Kidney tubule cell (primary cell): ENCODE results near the gene MYL5.
A peak's percentile ranks its signal among the peaks of the same experiment; 100 is the strongest.
"Not testable (repeated sequence)": the region's sequence is repeated elsewhere in the genome, so short reads cannot be mapped to it uniquely, and the experiment has no call there.

ENCODE experiments used
- DNase-seq: peaks from one replicate; pipeline ENCODE4 v3.0.0-alpha.2; 2018; ENCODE audit warnings: low spot score

Gene MYL5

DNA sequence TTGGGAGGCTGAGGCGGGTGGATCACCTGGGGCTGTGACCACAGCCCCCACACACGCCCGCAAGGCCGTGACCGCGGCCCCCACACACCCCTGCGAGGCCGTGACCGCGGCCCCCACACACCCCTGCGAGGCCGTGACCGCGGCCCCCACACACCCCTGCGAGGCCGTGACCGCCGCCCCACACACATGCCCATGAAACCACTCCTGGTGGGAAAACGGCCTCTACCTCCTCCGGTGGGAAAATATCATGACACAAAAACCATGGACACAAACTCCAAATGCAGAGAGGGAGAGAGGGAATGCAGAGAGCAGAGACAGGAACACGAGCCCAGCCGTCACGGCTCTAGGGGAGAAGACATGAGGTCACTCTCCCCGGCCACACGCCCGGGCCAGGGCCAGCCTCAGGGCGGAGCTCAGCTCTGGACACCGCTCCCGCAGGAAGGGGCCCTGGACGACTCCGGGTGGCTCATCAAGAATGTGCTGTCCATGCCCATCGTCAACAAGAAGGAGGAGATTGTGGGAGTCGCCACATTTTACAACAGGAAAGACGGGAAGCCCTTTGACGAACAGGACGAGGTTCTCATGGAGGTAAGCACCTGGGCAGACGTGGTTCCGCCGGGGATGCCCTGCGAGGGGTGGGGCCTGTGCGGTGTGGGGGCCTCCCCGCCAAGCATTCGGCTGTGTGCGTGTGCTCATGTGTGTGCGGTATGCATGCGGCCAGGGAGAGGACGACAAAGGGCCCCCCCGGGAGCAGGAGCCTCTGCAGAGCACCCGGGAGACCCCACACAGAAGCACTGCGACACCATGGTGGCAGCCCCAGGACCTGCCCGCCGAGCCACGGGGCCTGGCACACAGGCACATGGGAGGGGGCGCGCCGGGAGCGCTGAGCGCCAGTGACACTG is 17.7 kb upstream of the MYL5 start:
- DNase-seq = peak; percentile 57

DNA sequence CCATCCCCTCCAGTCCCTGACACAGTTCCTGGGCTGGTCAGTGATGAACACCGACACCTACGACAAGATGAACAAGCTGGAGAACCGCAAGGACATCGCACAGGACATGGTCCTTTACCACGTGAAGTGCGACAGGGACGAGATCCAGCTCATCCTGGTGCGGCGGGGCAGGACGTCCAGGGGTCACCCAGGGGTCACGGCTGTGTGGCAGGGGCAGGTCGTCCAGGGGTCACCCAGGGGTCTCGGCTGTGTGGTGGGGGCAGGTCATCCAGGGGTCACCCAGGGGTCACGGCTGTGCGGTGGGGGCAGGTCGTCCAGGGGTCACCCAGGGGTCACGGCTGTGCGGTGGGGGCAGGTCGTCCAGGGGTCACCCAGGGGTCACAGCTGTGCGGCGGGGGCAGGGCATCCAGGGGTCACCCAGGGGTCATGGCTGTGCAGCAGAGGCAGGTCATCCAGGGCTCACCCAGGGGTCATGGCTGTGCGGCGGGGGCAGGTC is 17.0 kb upstream of the MYL5 start:
- DNase-seq = no peak

DNA sequence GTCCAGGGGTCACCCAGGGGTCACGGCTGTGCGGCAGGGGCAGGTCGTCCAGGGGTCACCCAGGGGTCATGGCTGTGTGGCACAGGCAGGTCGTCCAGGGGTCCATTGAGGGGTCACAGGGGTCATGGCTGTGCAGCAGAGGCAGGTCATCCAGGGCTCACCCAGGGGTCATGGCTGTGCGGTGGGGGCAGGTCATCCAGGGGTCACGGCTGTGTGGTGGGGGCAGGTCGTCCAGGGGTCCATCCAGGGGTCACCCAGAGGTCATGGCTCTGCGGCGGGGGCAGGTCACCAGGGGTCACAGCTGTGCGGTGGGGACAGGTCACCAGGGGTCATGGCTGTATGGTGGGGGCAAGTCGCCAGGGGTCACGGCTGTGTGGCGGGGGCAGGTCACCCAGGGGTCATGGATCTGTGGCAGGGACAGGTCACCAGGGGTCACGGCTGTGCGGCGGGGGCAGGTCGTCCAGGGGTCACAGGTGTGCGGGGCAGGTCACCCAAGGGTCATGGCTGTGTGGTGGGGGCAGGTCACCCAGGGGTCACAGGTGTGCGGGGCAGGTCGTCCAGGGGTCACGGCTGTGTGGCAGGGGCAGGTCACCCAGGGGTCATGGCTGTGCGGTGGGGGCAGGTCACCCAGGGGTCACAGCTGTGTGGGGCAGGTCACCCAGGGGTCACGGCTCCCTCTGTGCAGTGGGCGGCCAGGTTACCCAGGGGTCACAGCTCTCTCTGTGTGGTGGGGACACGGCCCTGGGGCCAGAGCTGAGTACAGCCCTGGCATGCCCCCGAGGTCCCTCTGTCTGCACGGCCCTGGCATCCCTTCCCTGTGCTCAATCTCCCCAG is 16.3 kb upstream of the MYL5 start:
- no peak for DNase-seq

DNA sequence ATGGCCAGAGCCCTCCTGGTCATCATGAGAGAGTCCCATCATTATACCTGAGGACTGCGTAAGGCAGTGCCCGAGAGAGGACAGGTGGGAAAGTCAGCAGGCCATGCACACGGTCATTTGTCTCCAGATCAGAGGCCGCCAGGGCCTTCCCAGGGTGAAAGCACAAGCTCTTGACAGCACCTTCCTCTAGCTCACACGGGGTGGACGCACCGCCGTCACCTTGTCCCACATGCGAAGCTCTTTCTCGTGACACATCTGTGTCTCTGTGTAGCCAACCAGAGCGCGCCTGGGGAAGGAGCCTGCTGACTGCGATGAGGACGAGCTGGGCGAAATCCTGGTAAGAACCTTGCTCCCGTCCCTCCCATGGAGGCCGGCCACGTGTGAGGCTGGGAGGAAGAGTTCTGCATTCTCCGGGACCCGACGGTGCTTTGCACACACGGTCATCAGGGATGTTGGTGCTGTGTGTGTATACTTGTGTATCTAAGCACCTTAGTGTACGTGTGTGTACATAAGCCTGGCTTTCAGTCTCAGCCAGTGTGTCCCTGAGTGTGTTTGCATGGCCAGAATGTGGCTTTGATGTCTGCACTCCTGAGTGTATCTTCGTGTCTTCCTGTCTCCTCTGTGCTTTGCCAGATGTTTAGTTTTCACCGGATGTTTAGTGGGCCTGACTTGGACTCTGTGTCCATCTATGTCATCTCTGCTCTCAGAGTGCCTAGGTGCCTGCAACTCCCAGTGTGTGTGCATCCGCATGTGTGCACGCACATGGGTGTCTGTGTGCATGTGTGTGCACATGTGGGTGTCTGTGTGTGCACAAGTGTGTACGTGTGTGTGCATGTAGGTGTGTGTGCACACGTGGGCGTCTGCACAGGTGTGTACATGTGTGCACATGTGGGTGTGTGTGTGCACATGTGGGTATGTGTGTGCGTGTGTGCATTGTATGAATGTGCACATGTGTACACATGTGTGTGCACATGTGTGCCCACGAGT is 15.4 kb upstream of the MYL5 start:
- DNase-seq = no peak

DNA sequence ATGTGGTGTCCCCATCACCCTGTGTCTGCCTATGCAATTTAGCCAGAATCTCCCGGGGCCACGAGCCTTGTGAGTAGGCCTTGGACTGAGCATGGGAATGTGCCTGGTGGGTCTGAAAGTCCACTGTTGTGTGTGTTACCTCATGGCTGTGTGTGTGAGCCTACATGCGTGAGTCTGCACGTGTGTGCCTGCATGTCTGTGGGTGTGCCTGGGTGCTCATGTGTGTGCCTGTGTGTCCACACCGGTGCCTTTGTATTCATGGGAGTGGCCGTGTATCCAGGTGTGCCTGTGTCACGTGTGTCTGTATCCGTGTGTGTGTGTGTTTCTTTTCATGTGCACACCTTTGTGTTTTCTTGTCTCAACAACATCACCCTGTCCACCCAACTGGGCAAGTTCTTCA is 14.5 kb upstream of the MYL5 start:
- no peak for DNase-seq

DNA sequence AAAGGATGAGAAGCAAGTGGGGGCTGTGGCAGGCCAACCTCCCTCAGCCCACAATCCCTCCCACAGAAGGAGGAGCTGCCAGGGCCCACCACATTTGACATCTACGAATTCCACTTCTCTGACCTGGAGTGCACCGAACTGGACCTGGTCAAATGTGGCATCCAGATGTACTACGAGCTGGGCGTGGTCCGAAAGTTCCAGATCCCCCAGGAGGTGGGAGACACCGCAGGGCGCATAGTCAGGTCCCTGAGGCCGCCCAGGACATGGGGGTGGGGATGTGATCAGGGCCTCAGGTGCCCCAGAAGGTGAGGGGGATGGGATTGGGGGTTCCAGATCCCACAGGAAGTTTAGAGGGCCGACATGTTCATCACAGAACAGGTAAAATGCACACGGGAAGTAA is 13.9 kb upstream of the MYL5 start:
- DNase-seq = no peak

DNA sequence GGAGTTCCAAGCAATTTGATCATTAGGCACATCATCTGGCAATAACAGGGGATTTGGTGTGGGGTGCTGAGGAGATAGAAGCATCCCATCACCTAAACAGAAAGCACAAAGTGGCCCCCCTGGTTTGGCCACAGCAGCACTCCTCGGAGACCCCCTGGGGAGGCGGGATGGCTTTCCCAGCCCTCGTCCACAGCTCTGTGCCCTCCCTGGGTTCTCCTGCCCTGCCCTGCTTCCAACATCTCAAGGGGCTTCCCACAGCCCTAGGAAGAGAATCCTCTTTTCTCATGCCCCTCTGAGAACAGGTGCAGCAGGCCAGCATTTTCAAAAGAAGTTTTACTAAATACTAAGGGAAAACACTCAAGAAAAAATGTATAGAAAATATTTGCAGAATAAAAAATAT is 13.1 kb upstream of the MYL5 start:
- DNase-seq = no peak

DNA sequence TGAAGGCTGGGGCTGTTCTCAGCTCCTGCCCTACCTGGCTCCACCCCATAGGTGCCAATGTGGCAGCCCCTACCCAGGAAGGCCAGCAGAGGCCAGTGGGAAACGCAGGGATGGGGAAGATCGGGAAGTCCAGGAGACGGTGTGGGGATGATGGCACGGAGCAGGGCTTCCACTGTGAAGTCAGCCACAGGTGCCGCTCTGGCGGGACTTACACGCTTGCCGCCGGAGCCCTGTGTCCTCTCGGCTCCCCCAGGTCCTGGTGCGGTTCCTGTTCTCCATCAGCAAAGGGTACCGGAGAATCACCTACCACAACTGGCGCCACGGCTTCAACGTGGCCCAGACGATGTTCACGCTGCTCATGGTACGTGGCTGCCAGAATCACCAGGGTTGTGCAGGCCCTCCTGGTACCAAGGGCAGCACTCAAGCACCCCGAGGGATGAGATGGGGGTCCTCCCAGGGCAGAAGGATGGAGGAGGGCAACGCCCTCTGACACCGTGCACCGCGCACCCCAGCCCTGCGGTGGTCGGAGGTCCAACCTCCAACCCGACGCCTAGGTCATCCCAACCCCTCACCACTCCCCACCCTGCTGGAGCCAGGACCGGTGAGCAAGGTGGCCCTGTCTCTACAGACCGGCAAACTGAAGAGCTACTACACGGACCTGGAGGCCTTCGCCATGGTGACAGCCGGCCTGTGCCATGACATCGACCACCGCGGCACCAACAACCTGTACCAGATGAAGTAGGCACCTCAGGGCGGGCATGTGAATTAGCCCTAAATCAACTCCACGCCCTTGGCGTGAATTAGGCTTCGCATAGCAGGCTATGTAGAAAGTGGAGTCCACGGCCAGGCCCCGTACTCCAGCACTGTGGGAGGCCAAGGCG is 12.2 kb upstream of the MYL5 start:
- DNase-seq = no peak

DNA sequence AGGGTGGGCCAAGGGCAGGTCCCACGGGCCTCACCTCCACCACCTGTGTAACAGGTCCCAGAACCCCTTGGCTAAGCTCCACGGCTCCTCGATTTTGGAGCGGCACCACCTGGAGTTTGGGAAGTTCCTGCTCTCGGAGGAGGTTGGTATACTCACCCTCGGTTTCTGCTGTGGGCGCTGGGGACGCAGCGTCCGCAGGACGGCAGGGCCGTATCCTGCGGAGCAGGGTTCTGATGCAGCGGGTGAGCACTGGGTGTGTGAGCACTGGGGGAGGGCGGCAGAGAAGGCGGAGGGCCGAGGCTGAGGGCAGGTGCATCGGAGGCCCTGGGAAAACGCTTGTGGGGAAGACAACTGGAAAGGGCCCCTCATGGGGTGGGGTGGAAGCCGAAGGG is 11.3 kb upstream of the MYL5 start:
- DNase-seq = no peak

DNA sequence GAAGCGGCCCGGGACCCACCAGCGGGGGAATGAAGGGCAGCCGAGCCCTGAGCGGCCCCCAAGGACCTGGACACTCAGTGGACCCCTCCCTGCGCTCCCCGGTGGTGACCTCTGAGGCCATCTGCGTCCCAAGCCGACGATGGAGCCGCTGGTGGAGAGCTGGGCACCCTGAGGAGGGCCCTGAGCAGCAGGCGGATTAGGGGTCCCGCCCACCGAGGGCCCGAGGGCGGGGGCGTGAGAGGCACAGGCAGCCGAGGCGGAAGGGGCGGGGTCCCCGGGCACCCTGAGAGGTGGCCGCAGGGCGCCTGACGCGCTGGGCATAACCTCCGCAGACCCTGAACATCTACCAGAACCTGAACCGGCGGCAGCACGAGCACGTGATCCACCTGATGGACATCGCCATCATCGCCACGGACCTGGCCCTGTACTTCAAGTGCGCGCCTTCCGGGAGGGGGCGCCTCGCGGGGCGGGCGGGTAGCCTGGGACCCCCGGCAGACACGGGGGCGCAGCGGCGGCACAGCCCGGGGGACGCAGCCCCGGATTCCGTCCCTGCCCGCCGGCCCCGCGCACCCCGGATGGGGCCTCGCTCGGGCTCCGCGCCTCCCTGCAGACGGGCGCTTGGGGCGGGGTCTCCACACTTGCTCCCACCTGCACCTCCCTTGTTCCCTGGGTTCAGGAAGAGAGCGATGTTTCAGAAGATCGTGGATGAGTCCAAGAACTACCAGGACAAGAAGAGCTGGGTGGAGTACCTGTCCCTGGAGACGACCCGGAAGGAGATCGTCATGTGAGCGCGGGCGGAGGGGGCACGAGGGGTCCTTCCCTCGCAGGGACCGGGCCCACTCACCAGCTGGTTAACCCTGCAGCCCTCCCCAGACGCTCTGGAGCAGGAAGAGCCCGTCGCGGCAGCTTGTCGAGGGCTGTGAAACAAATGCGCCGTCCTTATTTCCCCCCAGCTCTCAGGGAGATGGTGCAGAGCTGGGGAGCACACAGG is 10.6 kb upstream of the MYL5 start:
- DNase-seq = peak; percentile 39

DNA sequence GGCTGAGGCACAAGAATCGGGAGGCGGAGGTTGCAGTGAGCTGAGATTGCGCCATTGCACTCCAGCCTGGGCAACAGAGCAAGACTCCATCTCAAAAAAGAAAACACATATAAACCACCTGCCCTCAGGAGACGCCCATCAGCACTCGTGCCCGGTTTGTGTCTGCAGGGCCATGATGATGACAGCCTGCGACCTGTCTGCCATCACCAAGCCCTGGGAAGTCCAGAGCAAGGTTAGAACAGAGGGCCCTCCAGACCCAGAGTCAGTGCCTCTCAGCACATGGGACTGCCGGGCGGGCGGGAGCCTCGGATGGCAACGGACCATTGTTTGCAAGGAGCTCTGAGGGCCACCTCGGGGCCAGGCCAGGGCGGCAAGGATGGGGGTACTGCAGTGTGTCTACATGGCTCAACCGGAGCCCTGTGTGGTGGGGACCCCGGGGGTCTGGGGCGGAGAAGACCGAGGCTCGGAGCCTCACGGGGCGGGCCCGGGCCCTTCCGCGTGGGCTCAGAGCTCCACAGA is 9.6 kb upstream of the MYL5 start:
- DNase-seq = no peak

DNA sequence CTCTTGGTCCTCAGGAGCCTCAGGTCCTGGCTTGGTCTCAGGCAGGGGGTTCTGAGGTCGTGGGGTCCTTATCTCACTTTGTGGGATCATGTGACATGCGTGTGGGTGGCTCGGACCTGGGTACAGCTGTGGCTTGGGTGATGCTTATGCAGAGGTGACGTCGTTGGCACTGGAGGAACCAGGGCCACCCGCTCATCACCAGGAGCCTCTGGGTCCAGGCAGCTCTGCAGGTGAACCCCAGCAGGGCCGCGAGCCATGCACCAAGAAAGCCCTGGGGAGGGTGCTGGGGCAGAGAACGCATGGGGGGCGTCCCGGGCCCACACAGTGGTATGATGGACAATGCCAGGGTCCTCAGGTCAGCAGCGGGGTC is 9.0 kb upstream of the MYL5 start:
- DNase-seq = no peak

DNA sequence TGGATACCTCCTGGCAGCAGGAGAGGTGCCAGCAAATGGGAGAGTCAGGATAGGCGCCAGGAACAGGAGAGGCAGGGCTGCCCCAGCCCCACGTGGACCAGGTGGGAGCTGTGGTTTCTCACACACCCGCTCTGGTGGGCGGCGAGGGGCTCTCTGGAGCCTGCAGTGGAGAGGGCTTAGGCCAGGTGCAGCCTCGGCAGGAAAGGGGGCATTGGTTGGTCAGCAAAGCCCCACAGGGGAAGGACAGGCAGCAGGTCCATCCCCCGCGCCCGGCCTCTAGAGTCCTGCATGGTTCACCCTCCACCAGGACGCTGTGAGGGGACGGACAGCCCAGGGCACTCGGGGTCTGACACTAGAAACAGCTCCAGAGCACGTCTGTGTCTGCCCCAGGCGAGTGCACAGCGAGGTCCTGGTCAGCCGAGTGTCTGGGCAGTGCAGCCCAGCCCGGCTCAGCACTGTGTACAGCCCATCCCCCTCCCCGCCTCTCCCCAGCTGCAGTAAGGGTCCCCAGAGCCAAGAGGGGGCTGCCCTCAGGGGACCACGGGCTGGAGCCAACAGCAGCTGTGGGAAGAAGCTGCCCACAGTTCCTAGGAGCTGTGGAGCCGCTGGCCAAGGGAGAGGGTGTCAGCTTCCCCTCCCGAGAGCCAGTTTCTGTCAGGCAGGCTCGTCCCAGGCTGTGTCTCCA is 8.4 kb upstream of the MYL5 start:
- no peak for DNase-seq

DNA sequence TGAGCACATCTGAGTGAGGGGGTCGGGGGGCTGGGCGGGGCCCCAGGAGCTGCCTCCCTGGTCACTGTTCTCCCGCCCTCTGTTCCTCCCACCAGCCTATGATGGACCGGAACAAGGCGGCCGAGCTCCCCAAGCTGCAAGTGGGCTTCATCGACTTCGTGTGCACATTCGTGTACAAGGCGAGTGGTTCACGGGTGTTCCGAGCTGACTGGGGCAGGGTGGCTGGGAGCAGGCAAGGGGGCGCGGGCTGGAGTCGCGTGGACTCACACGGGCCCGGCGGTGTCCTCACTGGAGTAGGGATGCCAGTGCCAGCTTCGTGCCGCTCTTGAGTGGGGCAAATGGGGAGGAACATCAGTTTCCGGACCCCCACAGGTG is 7.9 kb upstream of the MYL5 start:
- no peak for DNase-seq

DNA sequence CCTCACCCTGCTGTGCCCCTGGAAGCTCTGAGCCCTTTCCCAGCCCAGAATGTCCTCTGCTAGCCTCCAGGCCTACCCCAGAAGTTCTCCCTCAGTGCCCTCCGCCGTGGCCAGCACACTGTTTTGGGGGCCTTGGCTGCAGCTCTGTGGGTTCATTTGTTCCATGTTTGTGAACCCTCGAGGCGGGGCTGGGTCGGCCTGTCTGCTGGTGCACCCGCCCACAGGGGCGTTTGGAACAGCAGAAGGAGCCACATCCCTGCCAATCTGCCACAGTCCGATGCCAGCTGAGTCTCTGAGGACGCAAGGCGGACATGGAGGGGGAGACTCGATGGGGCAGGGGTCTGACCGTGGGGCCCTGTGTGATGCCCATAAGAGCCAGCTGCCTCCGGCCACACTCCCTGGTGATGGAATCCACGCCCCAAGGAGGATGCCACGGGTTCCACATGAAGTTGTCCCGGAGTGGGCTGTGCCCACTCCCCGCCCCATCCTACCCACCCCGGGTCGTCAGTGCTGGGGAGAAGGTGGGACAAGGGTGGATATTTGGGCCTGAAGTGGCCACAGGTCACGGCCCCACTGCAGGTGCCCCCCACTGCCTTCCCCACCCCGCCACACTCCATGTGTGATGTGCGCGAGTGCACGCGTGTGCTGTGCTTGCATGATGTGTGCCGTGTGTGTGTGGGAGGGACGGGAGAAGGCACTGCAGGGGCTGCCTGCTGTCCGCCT is 7.4 kb upstream of the MYL5 start:
- DNase-seq = no peak

DNA sequence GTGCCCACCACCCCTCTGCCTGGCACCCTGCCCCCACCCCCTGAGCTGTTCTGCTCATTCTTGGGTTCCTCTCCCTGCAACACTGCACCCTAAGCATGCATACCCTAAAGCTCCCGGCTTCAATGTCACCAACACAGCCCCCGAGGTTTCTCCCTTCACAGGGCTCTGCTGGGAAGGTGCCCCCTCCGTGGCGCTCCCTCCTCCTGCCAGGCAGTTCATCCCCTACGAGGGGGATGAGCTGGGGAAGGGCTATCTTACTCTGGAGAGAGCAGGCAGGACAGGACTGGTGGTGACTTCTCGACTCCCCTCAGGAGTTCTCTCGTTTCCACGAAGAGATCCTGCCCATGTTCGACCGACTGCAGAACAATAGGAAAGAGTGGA is 6.8 kb upstream of the MYL5 start:
- no peak for DNase-seq

DNA sequence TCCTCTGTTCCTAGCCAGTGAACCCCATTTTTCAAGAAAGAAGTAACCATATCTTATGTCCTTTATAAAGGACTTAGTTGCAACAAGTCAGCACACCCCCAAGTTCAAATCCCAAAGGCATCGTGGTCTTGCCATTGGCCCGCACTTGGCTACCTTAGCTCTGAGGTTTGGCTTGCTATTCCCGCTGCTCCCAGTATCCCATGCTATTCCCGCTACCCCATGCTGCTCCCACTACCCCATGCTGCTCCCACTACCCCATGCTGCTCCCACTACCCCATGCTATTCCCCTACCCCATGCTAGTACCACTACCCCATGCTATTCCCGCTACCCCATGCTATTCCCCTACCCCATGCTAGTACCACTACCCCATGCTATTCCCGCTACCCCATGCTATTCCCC is 6.1 kb upstream of the MYL5 start:
- DNase-seq = not testable (repeated sequence)
